K562 (cell line): Measurements from ENCODE around the gene SORCS2. TPM values are rescaled to one million over a fixed set of nuclear protein-coding genes. Genes with fewer than 3 reads are reported as not detected.

Experiments
- ATAC-seq: fragments of 200-7000 bp; cut with Tn5 transposase; 3 replicates; pipeline ENCODE4 v1.9.1; 2020; ENCODE audit warnings: moderate library complexity
- BruUV-seq: library from RNA; stranded (reverse); fragments of 400-500 nt; replicated peaks from 2 replicates; lab custom pipeline; 2021; lab: Mats Ljungman, UMichigan
- CTCF ChIA-PET: fragments of 300-600 bp; formaldehyde crosslinking; extraction: SDS; loops from one replicate; lab custom pipeline; 2021; ENCODE audit warnings: low intra/inter-chr PET ratio; lab: Yijun Ruan, JAX
- POLR2A ChIA-PET: fragments of 300-600, 350-650 bp; sonication (Branson Sonifier 250); formaldehyde crosslinking; extraction: SDS; loops from one replicate; lab custom pipeline; 2021; ENCODE audit warnings: antibody characterized with exemption, inconsistent platforms; lab: Yijun Ruan, JAX
- DNase-seq, 4 experiments: peaks; one replicate each; pipeline versions ENCODE4 v3.0.0 to v3.0.0-alpha.2; 2011 to 2018; ENCODE audit warnings: low spot score in 3 of 4, mixed read lengths in 3 of 4; ENCODE audit errors: extremely low read depth in 1 of 4
- FAIRE-seq: peaks from 2 replicates; lab custom pipeline; 2011; peaks lifted over from hg19 to GRCh38; lab: Jason Lieb, UNC
- H2AFZ ChIP-seq: 2 replicates; pipeline ENCODE4 v1.6.0; 2011; ENCODE audit warnings: low read depth, low read length, control low read depth, inconsistent platforms
- H3K27ac ChIP-seq: fragments of 200-600 bp; 3 replicates; pipeline ENCODE4 v1.8.0; 2011; ENCODE audit warnings: low read depth, mild to moderate bottlenecking, control low read depth, inconsistent platforms, low read length, moderate library complexity, mixed read lengths; ENCODE audit errors: extremely low read depth
- H3K27me3 ChIP-seq, 2 experiments: fragments of 300-600 bp in 1 of 2; 2 replicates in 1 of 2; 3 replicates in 1 of 2; pipeline versions ENCODE4 v1.6.0 to v1.8.0; 2011; ENCODE audit warnings: inconsistent platforms in 2 of 2, low read length in 2 of 2, mild to moderate bottlenecking in 1 of 2, mixed read lengths in 1 of 2, moderate library complexity in 1 of 2; ENCODE audit not compliant: control insufficient read depth in 2 of 2, insufficient read depth in 2 of 2
- H3K36me3 ChIP-seq: fragments of 300-600 bp; 3 replicates; pipeline ENCODE4 v1.8.0; 2011; ENCODE audit warnings: mild to moderate bottlenecking, low read length, inconsistent platforms; ENCODE audit not compliant: control insufficient read depth, insufficient read depth
- H3K4me1 ChIP-seq, 2 experiments: fragments of 200-600 bp in 1 of 2; replicated peaks in 1 of 2; 2 replicates in 1 of 2; 3 replicates in 1 of 2; pipeline versions ENCODE4 v1.5.1 to v1.8.0; 2011; ENCODE audit warnings: inconsistent platforms in 2 of 2, low read length in 2 of 2, mild to moderate bottlenecking in 1 of 2, mixed read lengths in 1 of 2, moderate library complexity in 1 of 2; ENCODE audit not compliant: control insufficient read depth in 2 of 2, insufficient read depth in 2 of 2
- H3K4me2 ChIP-seq: 2 replicates; pipeline ENCODE4 v1.6.1; 2011; ENCODE audit warnings: low read length, control low read depth, inconsistent platforms, mixed read lengths; ENCODE audit not compliant: insufficient read depth
- H3K4me3 ChIP-seq: fragments of 200-600 bp; sonication (generic), shearing (Covaris generic); 2 replicates; pipeline ENCODE4 v1.5.1; 2016; ENCODE audit warnings: control low read depth, inconsistent platforms
- H3K79me2 ChIP-seq: fragments of 200-600 bp; 3 replicates; pipeline ENCODE4 v1.8.0; 2011; ENCODE audit warnings: low read length, inconsistent platforms; ENCODE audit not compliant: control insufficient read depth, insufficient read depth
- H3K9ac ChIP-seq, 2 experiments: 2 replicates each; pipeline versions ENCODE4 v1.6.0 to v1.6.1; 2011; ENCODE audit warnings: low read depth in 2 of 2, low read length in 2 of 2, control low read depth in 1 of 2, inconsistent platforms in 1 of 2, mild to moderate bottlenecking in 1 of 2, mixed read lengths in 1 of 2; ENCODE audit not compliant: insufficient read depth in 1 of 2
- H3K9me1 ChIP-seq: one replicate; pipeline ENCODE4 v1.6.0; 2011; ENCODE audit warnings: inconsistent platforms, mild to moderate bottlenecking, low read length, moderate library complexity; ENCODE audit not compliant: control insufficient read depth, insufficient read depth
- H3K9me3 ChIP-seq: replicated peaks from 2 replicates; pipeline ENCODE4 v1.5.1; 2011; ENCODE audit warnings: low read depth, low read length, inconsistent platforms; ENCODE audit not compliant: control insufficient read depth, insufficient read depth
- H4K20me1 ChIP-seq: replicated peaks from 2 replicates; pipeline ENCODE4 v1.6.1; 2011; ENCODE audit warnings: low read length, inconsistent platforms, mixed read lengths; ENCODE audit not compliant: control insufficient read depth, insufficient read depth
- CEBPB ChIP-seq: fragments of 450-650 bp; IDR thresholded peaks from 2 replicates; pipeline ENCODE4 v1.6.1; 2016; ENCODE audit warnings: missing genetic modification characterization, missing compliant biosample characterization
- GABPB2 ChIP-seq: fragments of 250-450 bp; sonication (Bioruptor Pico); conservative IDR thresholded peaks from 2 replicates; pipeline ENCODE4 v1.5.1; 2021; ENCODE audit warnings: mild to moderate bottlenecking
- KLF10 ChIP-seq: fragments of 250-450 bp; sonication (Bioruptor Pico); IDR thresholded peaks from 2 replicates; pipeline ENCODE4 v1.6.1; 2021; ENCODE audit warnings: matching md5 sums
- NEUROD1 ChIP-seq: fragments of 150-350 bp; IDR thresholded peaks from 2 replicates; pipeline ENCODE4 v1.6.1; 2014; ENCODE audit warnings: borderline replicate concordance, low read length, low read depth; ENCODE audit not compliant: partially characterized antibody
- PML ChIP-seq: IDR thresholded peaks from 2 replicates; pipeline ENCODE4 v1.6.1; 2012; ENCODE audit warnings: low read length, inconsistent platforms
- PURB ChIP-seq: sonication (generic); formaldehyde crosslinking; IDR thresholded peaks from 2 replicates; pipeline ENCODE4 v1.9.0; 2021; ENCODE audit warnings: low read depth, mild to moderate bottlenecking, missing genetic modification reagents
- U2AF2 ChIP-seq: fragments of 200-400 bp; formaldehyde crosslinking; optimal IDR thresholded peaks from 2 replicates; pipeline ENCODE3; 2017; ENCODE audit warnings: low read depth, mild to moderate bottlenecking, low read length
- ZNF79 ChIP-seq: fragments of 250-450 bp; sonication (Bioruptor Pico); IDR thresholded peaks from 2 replicates; pipeline ENCODE4 v1.4.0; 2020; ENCODE audit warnings: low read depth, mild to moderate bottlenecking, moderate library complexity
- WGBS: fragments of 100-300 bp; shearing (Covaris generic); methylation state at CpG from one replicate; pipeline ENCODE4 v1.1.6; 2016; ENCODE audit warnings: low coverage, mixed read lengths; ENCODE audit not compliant: insufficient coverage; ENCODE audit errors: missing lambda C conversion rate; 5-methylcytosine and 5-hydroxymethylcytosine counted together
- in situ Hi-C: fragments of 300-500 bp; cut with MboI; formaldehyde crosslinking; loops from 4 replicates; pipeline ENCODE4 v1.15.0; 2018; ENCODE audit warnings: inconsistent platforms, mixed read lengths
- intact Hi-C: fragments of 100-400 bp; cut with micrococcal nuclease; formaldehyde crosslinking; loops from 2 replicates; pipeline ENCODE4 v1.14.2; 2022
- polyA plus RNA-seq, 8 experiments: library from polyadenylated mRNA; depleted of rRNA in 4 of 8; stranded (reverse) in 5 of 8; unstranded in 3 of 8; fragments of >200 nt; fragmentation: Nextera tagmentation in 2 of 8; fragmentation: Illumina TruSeq in 1 of 8; extraction: Ambion mirVana in 2 of 8; extraction: Trizol in 1 of 8; gene quantifications; 2 replicates each; pipeline versions ENCODE4 v1.2.1 to v1.2.3, GENCODE V29; 2011 to 2014; ENCODE audit warnings: inconsistent platforms in 1 of 8, missing spikeins in 1 of 8
- total RNA-seq, 7 experiments: library from RNA; depleted of rRNA in 6 of 7; stranded (reverse); fragments of >200 nt in 6 of 7; fragmentation: Illumina TruSeq in 2 of 7; extraction: Trizol in 2 of 7; gene quantifications; 2 replicates each; pipeline versions ENCODE4 v1.2.1 to v1.2.3, GENCODE V29; 2011 to 2021; ENCODE audit warnings: low replicate concordance in 1 of 7
- TF ChIP-seq, protein P1 (sequence below): fragments of 250-450 bp; sonication (Bioruptor Pico); IDR thresholded peaks from 2 replicates; pipeline ENCODE4 v1.4.0; 2020
- TF ChIP-seq, protein P2 (sequence below): fragments of 250-450 bp; sonication (Bioruptor Pico); IDR thresholded peaks from 2 replicates; pipeline ENCODE4 v1.5.0; 2022; ENCODE audit warnings: mild to moderate bottlenecking
- TF ChIP-seq, protein P3 (sequence below): IDR thresholded peaks from 3 replicates; pipeline ENCODE4 v1.6.1; 2011; ENCODE audit warnings: borderline replicate concordance, mild to moderate bottlenecking, moderate library complexity; ENCODE audit not compliant: insufficient read length; ENCODE audit errors: extremely low read depth

Gene SORCS2
- total and polyA plus RNA-seq, 9 of the 15 experiments (the other 6 are each of a cell fraction or from before 2014, with no cell fraction given): not detected

DNA sequence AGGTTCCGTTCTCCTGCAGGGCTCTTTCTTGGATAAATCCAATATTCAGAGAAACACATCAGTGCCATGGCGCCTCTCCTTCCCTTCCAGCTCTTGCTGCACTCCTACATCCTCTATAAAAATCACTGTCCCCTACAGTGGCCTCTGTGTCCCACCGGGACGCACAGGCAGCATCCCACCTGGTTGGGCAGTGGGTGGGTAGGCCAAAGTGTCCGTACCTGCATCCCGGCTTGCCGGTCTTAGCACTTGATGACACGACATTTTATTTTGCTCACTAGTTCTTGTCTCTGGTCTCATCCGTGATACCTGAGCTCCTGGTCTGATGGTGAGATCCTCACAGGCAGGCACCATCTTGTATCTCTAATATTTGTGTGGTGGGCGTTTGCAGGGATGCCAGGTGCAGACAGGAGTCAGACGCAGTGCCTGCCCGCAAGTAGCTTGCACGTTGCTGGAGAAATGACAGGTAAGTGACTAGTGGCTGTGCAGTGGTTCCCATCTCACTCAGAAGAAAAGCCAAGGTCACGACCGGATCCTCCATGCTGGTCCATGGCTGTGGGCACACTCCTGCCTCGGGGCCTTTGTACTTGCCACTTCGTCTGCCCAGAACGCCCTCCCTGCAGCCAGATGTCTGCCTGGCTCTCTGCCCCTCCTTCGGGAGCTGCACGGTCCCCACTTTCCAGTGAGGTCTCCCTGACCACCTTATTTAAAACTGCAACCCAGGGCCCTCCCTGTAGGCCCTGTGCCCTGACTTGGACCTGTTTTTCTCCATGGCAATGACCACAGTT, 109.7 kb downstream of the SORCS2 start (continued):
- TF ChIP-seq, protein P1, sequence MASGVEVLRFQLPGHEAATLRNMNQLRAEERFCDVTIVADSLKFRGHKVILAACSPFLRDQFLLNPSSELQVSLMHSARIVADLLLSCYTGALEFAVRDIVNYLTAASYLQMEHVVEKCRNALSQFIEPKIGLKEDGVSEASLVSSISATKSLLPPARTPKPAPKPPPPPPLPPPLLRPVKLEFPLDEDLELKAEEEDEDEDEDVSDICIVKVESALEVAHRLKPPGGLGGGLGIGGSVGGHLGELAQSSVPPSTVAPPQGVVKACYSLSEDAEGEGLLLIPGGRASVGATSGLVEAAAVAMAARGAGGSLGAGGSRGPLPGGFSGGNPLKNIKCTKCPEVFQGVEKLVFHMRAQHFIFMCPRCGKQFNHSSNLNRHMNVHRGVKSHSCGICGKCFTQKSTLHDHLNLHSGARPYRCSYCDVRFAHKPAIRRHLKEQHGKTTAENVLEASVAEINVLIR (CRISPR knock-in tag): no peak

DNA sequence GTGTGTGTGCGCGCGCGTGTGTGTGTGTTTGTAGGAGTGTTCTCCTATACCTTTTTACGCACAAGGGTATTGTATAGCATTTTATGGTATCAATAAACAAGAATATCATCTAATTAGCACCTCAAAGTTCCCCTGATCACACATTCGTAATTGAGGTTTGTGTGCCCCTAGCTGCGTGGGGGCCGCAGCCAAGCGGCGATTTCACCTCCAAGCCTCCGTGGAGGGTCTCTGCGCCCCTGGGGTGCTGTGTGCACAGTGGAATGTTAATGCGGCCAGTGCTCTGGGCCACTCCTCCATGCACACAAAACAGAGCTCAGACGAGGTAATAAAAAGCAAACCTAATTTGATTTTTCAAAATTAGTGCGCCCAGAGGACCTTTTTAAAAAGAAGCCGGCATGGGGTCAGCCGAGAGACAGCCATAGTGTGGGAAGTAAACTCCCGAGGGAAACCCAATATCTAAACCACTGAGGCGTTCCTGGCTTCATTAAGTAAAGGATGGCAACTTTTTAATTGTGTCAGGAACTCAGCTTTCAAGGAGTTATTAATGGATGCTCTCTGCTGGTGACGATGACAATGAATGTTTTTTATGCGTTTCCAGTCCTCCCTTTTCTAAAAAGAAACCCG, 110.6 kb downstream of the SORCS2 start:
- Histone ChIP-seq H3K4me1 (no peaks in the 10 kb centered on the region), H3K9ac (no peak overlapping the region), H3K4me3 (no peak overlapping the region), H3K9me3 (no peaks in the 10 kb centered on the region), H3K4me2 (no peak overlapping the region), H4K20me1 (peaks cover 4% of the 10 kb centered on the region; the same call in 1 of the 2 replicates), H3K27me3 (peaks cover 22 to 80% of the 10 kb centered on the region in 2 experiments)
- BruUV-seq: no TSS peak
- in situ Hi-C loops: no loop called here
- ChIA-PET POLR2A (interaction anchor here (0.6 to 0.8 kb wide), 2 partner anchors 35 to 227 kb away, joined by 3 read pairs; no protein-coding TSS in a partner anchor), CTCF (no interaction called here)
- TF ChIP-seq ZNF79 (no peak), U2AF2 (no peak), PURB (no peak), NEUROD1 (no peak), CEBPB (tag) (no peak), GABPB2 (CRISPR knock-in tag) (no peak), PML (no peak), KLF10 (CRISPR knock-in tag) (no peak)
- TF ChIP-seq, protein P2, sequence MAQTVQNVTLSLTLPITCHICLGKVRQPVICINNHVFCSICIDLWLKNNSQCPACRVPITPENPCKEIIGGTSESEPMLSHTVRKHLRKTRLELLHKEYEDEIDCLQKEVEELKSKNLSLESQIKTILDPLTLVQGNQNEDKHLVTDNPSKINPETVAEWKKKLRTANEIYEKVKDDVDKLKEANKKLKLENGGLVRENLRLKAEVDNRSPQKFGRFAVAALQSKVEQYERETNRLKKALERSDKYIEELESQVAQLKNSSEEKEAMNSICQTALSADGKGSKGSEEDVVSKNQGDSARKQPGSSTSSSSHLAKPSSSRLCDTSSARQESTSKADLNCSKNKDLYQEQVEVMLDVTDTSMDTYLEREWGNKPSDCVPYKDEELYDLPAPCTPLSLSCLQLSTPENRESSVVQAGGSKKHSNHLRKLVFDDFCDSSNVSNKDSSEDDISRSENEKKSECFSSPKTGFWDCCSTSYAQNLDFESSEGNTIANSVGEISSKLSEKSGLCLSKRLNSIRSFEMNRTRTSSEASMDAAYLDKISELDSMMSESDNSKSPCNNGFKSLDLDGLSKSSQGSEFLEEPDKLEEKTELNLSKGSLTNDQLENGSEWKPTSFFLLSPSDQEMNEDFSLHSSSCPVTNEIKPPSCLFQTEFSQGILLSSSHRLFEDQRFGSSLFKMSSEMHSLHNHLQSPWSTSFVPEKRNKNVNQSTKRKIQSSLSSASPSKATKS (CRISPR knock-in tag): no peak
- TF ChIP-seq, protein P3, sequence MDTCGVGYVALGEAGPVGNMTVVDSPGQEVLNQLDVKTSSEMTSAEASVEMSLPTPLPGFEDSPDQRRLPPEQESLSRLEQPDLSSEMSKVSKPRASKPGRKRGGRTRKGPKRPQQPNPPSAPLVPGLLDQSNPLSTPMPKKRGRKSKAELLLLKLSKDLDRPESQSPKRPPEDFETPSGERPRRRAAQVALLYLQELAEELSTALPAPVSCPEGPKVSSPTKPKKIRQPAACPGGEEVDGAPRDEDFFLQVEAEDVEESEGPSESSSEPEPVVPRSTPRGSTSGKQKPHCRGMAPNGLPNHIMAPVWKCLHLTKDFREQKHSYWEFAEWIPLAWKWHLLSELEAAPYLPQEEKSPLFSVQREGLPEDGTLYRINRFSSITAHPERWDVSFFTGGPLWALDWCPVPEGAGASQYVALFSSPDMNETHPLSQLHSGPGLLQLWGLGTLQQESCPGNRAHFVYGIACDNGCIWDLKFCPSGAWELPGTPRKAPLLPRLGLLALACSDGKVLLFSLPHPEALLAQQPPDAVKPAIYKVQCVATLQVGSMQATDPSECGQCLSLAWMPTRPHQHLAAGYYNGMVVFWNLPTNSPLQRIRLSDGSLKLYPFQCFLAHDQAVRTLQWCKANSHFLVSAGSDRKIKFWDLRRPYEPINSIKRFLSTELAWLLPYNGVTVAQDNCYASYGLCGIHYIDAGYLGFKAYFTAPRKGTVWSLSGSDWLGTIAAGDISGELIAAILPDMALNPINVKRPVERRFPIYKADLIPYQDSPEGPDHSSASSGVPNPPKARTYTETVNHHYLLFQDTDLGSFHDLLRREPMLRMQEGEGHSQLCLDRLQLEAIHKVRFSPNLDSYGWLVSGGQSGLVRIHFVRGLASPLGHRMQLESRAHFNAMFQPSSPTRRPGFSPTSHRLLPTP: no peak
- TF ChIP-seq, all 486 proteins: peak for 0
- ATAC-seq (no peak), FAIRE-seq (no peak), DNase-seq (no peak)
- intact Hi-C loops: no loop called here
- Histone ChIP-seq H2AFZ (no peak overlapping the region), H3K9me1 (no peaks in the 10 kb centered on the region), H3K27ac (no peak overlapping the region), H3K79me2 (no peaks in the 10 kb centered on the region), H3K36me3 (no peaks in the 10 kb centered on the region)
- under 1% methylated on average over 22 of the region's 22 CpGs for WGBS
